HUES64 (cell line): ENCODE data around the gene WBP11.

Experiments used
- H3K27ac ChIP-seq: 2 replicates; pipeline ENCODE4 v1.7.0; 2013; ENCODE audit warnings: low read depth, low read length, inconsistent platforms
- H3K27me3 ChIP-seq: 2 replicates; pipeline ENCODE4 v1.6.1; 2013; ENCODE audit warnings: mild to moderate bottlenecking, low read length; ENCODE audit not compliant: insufficient read depth
- H3K36me3 ChIP-seq: 2 replicates; pipeline ENCODE4 v1.6.1; 2013; ENCODE audit warnings: mild to moderate bottlenecking, low read length; ENCODE audit not compliant: insufficient read depth
- H3K4me1 ChIP-seq: 2 replicates; pipeline ENCODE4 v1.6.1; 2013; ENCODE audit warnings: mild to moderate bottlenecking, low read length, moderate library complexity; ENCODE audit not compliant: insufficient read depth
- H3K4me3 ChIP-seq: 2 replicates; pipeline ENCODE4 v1.5.1; 2013; ENCODE audit warnings: mild to moderate bottlenecking, low read length, moderate library complexity
- H3K9ac ChIP-seq: 2 replicates; pipeline ENCODE4 v1.6.1; 2013; ENCODE audit warnings: mild to moderate bottlenecking, low read depth, low read length
- H3K9me3 ChIP-seq: 2 replicates; pipeline ENCODE4 v1.6.1; 2013; ENCODE audit warnings: low read depth, low read length; ENCODE audit not compliant: insufficient read depth
- WGBS: fragments of 150-250, 120-280 bp; methylation state at CpG from one replicate; pipeline ENCODE4 v1.1.7; 2013; ENCODE audit warnings: missing lambda C conversion rate; 5-methylcytosine and 5-hydroxymethylcytosine counted together

WBP11 gene

DNA sequence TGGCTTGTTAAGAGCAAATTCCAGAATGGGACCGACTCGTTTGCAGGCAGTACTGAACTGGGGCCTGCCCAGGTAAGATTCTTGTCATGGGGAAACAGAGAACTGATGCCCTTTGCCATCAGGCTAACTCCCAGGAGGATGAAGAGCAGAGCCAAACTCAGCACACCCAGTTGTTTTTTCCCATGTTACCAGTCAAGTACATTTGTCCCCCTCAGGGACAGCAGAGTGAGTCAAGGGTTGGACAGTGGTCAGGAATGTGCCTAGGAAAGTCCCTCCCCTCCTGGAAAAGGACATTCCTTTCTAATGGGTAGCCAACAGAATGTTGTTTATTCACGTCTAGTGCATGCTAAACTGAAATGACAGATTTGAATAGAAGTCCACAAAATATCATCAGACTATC lies 38.5 kb upstream of the WBP11 start:
- H3K27ac ChIP-seq = no peak overlapping the region
- no peak overlapping the region for H3K9ac ChIP-seq
- 91% methylated on average over 3 of the region's 3 CpGs for WGBS
- H3K36me3 ChIP-seq = no peaks in the 10 kb centered on the region
- peaks cover 1% of the 10 kb centered on the region; the same call in 1 of the 2 replicates for H3K4me1 ChIP-seq
- no peak overlapping the region for H3K4me3 ChIP-seq
- no peaks in the 10 kb centered on the region for H3K27me3 ChIP-seq
- no peaks in the 10 kb centered on the region; the same call in 1 of the 2 replicates for H3K9me3 ChIP-seq

DNA sequence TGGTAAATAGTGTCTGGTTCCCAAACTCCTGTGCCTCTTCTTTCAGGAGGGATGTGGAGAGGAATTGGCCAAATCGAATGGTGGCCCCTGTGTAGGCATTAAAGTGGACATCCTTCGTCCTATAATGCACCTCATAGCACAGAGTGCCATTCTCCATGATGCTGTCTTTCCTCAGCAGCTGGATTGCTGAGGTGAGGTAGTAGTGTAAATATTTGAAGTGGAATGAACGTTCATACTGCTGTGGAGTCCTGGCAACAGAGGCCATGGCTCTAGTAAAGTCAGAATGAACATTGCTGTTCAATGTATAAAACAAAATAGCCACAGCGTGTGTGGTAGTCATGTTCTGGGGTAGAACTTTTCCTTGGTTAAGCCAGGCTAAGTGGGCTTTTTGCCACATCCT lies 37.3 kb upstream of the WBP11 start:
- H3K4me3 ChIP-seq = no peak overlapping the region
- no peaks in the 10 kb centered on the region; the same call in 1 of the 2 replicates for H3K9me3 ChIP-seq
- WGBS = 95% methylated on average over 4 of the region's 4 CpGs
- H3K36me3 ChIP-seq = no peaks in the 10 kb centered on the region
- no peak overlapping the region for H3K9ac ChIP-seq
- H3K27ac ChIP-seq = no peak overlapping the region
- peaks cover 6% of the 10 kb centered on the region; the same call in 1 of the 2 replicates for H3K4me1 ChIP-seq
- no peaks in the 10 kb centered on the region for H3K27me3 ChIP-seq

DNA sequence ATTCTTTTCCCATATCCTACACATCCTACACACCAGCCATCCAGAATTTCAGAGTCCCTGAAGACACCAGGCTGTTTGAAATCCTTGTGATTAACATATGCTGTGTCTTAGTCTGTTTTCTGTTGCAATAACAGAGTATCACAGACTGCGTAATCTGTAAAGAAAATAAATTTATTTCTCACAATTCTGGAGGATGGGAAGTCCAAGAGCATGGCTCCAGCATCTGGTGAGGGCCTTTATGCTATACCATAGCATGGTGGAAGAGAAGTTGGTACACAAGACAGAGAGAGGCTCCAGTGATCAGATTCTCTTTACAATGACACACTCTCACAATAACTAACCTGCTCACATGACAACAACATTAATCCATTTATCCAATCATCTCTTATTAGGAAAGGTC lies 36.0 kb upstream of the WBP11 start:
- H3K4me1 ChIP-seq = peaks cover 6% of the 10 kb centered on the region; the same call in 1 of the 2 replicates
- H3K4me3 ChIP-seq = no peak overlapping the region
- no peak overlapping the region for H3K27ac ChIP-seq
- WGBS = 100% methylated on average over 1 of the region's 1 CpG
- H3K9me3 ChIP-seq = no peaks in the 10 kb centered on the region; the same call in 1 of the 2 replicates
- no peaks in the 10 kb centered on the region for H3K36me3 ChIP-seq
- H3K27me3 ChIP-seq = no peaks in the 10 kb centered on the region
- H3K9ac ChIP-seq = no peak overlapping the region

DNA sequence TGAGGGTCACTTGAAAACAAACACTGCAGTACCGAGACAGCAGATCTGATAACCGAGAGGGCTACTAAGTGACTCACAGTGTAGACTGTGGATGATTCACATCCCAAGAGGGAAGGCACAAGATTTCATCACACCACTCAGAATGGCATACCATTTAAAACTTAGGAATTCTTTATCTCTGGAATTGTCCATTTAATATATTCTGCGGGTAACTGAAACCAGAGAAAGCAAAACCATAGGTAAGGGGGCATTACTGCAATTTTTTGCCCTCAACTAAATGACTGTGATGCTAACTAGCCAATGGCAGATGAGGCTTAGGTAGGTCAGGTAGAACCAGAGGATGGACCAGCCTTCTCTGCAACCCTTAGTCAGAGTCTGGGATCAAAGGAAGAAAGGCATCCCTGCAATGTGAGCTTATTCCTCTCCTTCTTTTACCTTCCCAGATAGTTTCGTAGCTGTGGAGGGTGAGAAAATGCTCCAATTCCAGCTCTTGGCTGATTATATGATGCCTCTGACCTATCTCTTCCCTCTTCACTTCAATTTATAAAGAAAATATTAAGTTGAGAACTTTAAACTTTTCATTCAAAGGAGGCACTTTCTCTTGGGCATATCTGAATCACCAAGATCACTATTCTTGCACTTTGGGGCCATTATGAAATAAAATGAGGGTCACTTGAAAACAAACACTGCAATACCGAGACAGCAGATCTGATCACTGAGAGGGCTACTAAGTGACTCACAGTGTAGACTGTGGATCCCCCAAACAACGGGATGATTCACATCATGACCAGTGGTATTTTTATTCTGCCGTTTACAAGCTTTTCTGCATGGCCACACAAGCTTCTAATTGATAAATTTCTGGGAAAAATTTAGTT lies 33.3 kb upstream of the WBP11 start:
- 92% methylated on average over 7 of the region's 7 CpGs for WGBS
- Histone ChIP-seq H3K36me3 (no peaks in the 10 kb centered on the region), H3K4me3 (no peak overlapping the region), H3K9me3 (no peaks in the 10 kb centered on the region; the same call in 1 of the 2 replicates), H3K27me3 (no peaks in the 10 kb centered on the region), H3K27ac (no peak overlapping the region), H3K9ac (no peak overlapping the region), H3K4me1 (peaks cover 6% of the 10 kb centered on the region; the same call in 1 of the 2 replicates)

DNA sequence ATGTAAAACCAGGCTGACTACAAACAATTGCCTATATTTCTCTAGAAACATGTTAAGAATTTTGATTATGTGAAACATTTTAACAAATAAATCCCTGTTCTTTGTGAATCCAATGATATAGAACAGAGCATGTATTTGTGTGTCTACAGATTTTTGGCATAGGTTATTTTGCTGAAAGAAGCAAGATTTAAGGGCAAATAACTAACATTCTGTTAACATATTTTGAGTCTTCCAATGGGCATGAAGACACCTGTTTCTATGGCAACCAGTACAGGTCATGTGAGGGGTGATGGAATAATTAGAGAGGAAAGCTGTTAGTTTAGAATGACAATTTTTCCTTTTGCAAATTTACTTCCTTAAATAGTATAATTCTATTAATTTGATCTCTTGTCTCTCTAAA lies 31.2 kb upstream of the WBP11 start:
- no peak overlapping the region for H3K9ac ChIP-seq
- H3K27ac ChIP-seq = no peak overlapping the region
- no peaks in the 10 kb centered on the region for H3K36me3 ChIP-seq
- H3K4me1 ChIP-seq = peaks cover 6% of the 10 kb centered on the region; the same call in 1 of the 2 replicates
- no peak overlapping the region for H3K4me3 ChIP-seq
- no peaks in the 10 kb centered on the region for H3K27me3 ChIP-seq
- H3K9me3 ChIP-seq = no peaks in the 10 kb centered on the region; the same call in 1 of the 2 replicates

DNA sequence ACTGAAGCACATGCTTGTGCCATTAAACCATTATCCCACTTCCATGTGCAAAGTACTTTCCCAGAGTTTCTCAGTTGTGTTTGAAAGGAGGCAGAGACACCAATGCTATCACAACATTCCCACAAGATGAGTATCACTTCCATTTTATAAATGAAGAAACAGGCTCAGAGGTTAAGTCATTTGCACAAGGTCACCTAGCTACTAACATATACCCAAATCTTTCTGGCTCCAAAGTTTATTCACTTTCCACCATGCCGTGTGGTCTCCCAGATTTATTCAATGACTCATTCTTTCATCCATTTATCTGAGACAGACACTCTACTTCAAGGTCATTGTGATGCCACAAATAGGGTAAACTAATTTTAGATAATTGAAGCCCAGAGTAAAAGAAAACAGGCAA lies 30.7 kb upstream of the WBP11 start:
- 93% methylated on average over 1 of the region's 1 CpG for WGBS
- Histone ChIP-seq H3K36me3 (no peaks in the 10 kb centered on the region), H3K4me1 (peaks cover 6% of the 10 kb centered on the region; the same call in 1 of the 2 replicates), H3K27ac (no peak overlapping the region), H3K27me3 (no peaks in the 10 kb centered on the region), H3K4me3 (no peak overlapping the region), H3K9ac (no peak overlapping the region), H3K9me3 (no peaks in the 10 kb centered on the region)

DNA sequence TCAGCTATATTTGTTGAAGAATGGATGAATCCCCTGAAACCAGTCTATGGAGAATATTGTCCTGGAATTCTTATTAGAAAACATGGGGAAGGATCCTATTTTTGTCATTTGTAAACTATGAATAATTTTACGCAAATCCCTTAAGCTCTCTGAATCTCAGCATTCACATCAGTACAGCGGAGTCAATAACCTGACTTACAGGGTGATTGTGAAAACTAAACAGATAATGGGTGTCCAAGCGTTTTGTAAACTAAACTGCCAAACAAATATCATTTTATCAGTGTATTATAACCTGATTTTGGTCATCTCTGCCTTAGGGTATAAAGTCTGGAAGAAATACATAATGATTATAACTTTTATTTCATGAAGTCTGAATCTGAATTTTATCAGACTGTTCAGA lies 30.1 kb upstream of the WBP11 start:
- no peaks in the 10 kb centered on the region for H3K27me3 ChIP-seq
- H3K4me1 ChIP-seq = peaks cover 6% of the 10 kb centered on the region; the same call in 1 of the 2 replicates
- H3K36me3 ChIP-seq = no peaks in the 10 kb centered on the region
- H3K27ac ChIP-seq = no peak overlapping the region
- H3K9ac ChIP-seq = no peak overlapping the region
- WGBS = 100% methylated on average over 2 of the region's 3 CpGs
- no peak overlapping the region for H3K4me3 ChIP-seq
- H3K9me3 ChIP-seq = no peaks in the 10 kb centered on the region

DNA sequence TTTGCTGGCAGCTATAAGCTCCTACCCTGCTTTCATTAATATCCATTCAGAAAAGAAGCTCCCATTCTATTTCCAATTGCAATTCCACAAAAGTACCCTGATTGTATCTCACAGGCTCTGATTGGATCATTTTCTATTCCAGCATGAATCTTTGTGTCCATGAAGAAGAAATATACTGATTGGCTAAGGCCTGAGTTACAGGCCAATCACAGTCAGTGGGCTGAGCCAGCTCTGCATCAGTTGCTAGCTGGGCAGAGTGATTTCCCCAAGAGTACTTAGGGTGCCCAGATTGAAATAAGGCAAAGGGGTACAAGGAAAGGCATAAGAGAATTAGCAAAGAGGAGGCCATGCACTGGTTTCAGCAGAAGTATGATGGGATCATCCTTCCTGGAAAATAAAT lies 25.6 kb upstream of the WBP11 start:
- Histone ChIP-seq H3K27me3 (no peaks in the 10 kb centered on the region), H3K9ac (no peak overlapping the region), H3K4me3 (no peak overlapping the region), H3K36me3 (no peaks in the 10 kb centered on the region), H3K9me3 (no peaks in the 10 kb centered on the region), H3K4me1 (no peaks in the 10 kb centered on the region), H3K27ac (no peak overlapping the region)

DNA sequence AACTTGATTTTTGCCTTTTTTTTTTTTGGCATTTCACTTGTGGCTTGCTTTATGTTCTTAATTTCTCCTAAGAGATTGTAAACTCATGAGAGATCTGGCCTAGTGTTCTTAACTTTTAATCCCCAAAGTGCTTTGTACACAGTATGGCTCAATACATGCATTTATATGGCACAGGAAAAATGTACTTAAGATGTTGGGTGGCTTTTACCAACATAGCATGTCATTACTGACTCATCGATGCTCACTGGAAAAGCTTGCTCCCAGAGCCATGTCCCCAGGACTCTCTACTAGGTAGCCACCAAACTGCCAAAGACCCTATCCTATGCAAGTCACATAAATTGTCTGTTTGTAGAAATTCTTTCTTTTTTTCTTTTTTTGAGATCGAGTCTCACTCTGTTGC lies 23.8 kb upstream of the WBP11 start:
- Histone ChIP-seq H3K27ac (no peak overlapping the region), H3K9ac (no peak overlapping the region), H3K9me3 (no peaks in the 10 kb centered on the region), H3K27me3 (no peaks in the 10 kb centered on the region), H3K4me1 (no peaks in the 10 kb centered on the region), H3K4me3 (no peak overlapping the region), H3K36me3 (no peaks in the 10 kb centered on the region)
- WGBS = 94% methylated on average over 2 of the region's 2 CpGs

DNA sequence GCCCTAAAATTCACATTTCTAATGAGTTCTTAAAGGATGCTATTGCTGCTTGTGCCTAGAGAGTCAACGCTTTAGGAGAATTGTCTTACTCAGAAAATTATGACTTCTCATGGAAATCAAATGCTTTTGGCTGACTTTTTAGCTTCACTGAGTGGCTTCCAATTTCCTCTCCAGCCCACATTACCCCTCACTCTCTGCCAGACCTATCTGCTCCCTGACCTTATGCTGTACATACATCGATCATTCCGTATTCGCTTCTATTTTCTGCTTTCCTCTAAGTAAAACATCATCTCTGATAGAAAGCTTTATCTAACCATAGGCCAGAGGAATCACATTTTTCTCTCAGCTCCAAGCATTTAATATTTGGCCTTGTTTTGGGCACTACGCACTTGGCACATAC lies 23.2 kb upstream of the WBP11 start:
- H3K27ac ChIP-seq = no peak overlapping the region
- H3K36me3 ChIP-seq = no peaks in the 10 kb centered on the region
- 95% methylated on average over 5 of the region's 5 CpGs for WGBS
- H3K27me3 ChIP-seq = no peaks in the 10 kb centered on the region
- no peak overlapping the region for H3K9ac ChIP-seq
- no peaks in the 10 kb centered on the region for H3K9me3 ChIP-seq
- no peaks in the 10 kb centered on the region for H3K4me1 ChIP-seq
- H3K4me3 ChIP-seq = no peak overlapping the region

DNA sequence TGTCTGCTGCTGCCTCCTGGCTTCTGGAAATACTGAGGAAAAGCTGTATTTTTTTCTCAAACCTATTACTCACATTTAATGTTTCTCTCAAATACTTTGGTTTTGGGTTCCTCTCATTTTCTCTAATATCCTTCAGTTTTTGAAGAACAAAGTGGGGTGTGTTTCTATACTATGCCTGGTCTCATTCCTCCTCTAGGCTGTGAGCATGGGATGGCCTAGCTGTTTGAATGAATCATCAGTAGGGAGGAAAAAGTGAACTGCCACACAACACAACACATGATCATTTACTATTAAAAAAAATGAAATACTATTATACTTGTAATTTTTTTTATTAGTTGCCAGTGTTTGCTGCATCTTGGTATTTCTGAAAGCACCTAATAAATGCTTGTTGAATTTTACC lies 22.0 kb upstream of the WBP11 start:
- Histone ChIP-seq H3K4me3 (no peak overlapping the region), H3K27me3 (no peaks in the 10 kb centered on the region)

More for the DNA sequence above, 22.0 kb upstream of the WBP11 start:
- Histone ChIP-seq H3K9ac (no peak overlapping the region), H3K36me3 (no peaks in the 10 kb centered on the region), H3K9me3 (no peaks in the 10 kb centered on the region), H3K27ac (no peak overlapping the region), H3K4me1 (no peaks in the 10 kb centered on the region)
